HepG2 (cell line): ENCODE results near the gene HIGD1C. TPM values are rescaled to one million over a fixed set of nuclear protein-coding genes. Genes with fewer than 3 reads are reported as not detected.

Source experiments
- ATAC-seq: fragments of 200-7000 bp; cut with Tn5 transposase; 3 replicates; pipeline ENCODE4 v1.9.1; 2020; ENCODE audit warnings: mild to moderate bottlenecking, moderate library complexity
- BruUV-seq: library from RNA; stranded (reverse); fragments of 400-500 nt; replicated peaks from 2 replicates; lab custom pipeline; 2021; lab: Mats Ljungman, UMichigan
- CTCF ChIA-PET: fragments of 300-600 bp; formaldehyde crosslinking; extraction: SDS; loops from one replicate; lab custom pipeline; 2021; ENCODE audit warnings: low total read pairs, inconsistent platforms, low intra/inter-chr PET ratio; lab: Yijun Ruan, JAX
- POLR2A ChIA-PET: fragments of 350-600 bp; sonication (Branson Sonifier 250); formaldehyde crosslinking; loops from one replicate; lab custom pipeline; 2020; ENCODE audit warnings: antibody characterized with exemption, inconsistent platforms; lab: Yijun Ruan, JAX
- DNase-seq: peaks from one replicate; pipeline ENCODE4 v3.0.0-alpha.2; 2015; ENCODE audit warnings: low spot score
- FAIRE-seq: peaks from 3 replicates; lab custom pipeline; 2011; peaks lifted over from hg19 to GRCh38; lab: Jason Lieb, UNC
- H2AFZ ChIP-seq: one replicate; pipeline ENCODE4 v1.6.1; 2011; ENCODE audit warnings: low read length, inconsistent platforms
- H3K27ac ChIP-seq: fragments of 300-600 bp; 3 replicates; pipeline ENCODE4 v1.8.0; 2011; ENCODE audit warnings: mixed run types, mild to moderate bottlenecking, mixed read lengths, low read length, inconsistent platforms; ENCODE audit not compliant: insufficient read depth; ENCODE audit errors: extremely low read length
- H3K27me3 ChIP-seq, 2 experiments: fragments of 200-600 bp in 1 of 2; 2 replicates in 1 of 2; 3 replicates in 1 of 2; pipeline versions ENCODE4 v1.6.0 to v1.8.0; 2011; ENCODE audit warnings: low read length in 2 of 2, mild to moderate bottlenecking in 2 of 2, moderate library complexity in 2 of 2, inconsistent platforms in 1 of 2; ENCODE audit not compliant: insufficient read depth in 2 of 2, control insufficient read depth in 1 of 2
- H3K36me3 ChIP-seq, 2 experiments: fragments of 200-600 bp in 1 of 2; replicated peaks in 1 of 2; 2 replicates in 1 of 2; 3 replicates in 1 of 2; pipeline versions ENCODE4 v1.5.1 to v1.8.0; 2011; ENCODE audit warnings: low read length in 2 of 2, inconsistent platforms in 1 of 2; ENCODE audit not compliant: insufficient read depth in 2 of 2, control insufficient read depth in 1 of 2
- H3K4me1 ChIP-seq: 2 replicates; pipeline ENCODE4 v1.5.1; 2012; ENCODE audit warnings: low read length, inconsistent platforms; ENCODE audit not compliant: insufficient read depth
- H3K4me2 ChIP-seq: 2 replicates; pipeline ENCODE4 v1.6.0; 2011; ENCODE audit warnings: low read depth, low read length, inconsistent platforms
- H3K4me3 ChIP-seq, 3 experiments: fragments of 200-600 bp in 1 of 3; sonication (generic), shearing (Covaris generic) in 1 of 3; replicated peaks in 1 of 3; 2 replicates each; pipeline ENCODE4 v1.5.1; 2011 to 2016; ENCODE audit warnings: low read length in 3 of 3, inconsistent platforms in 2 of 3, low read depth in 2 of 3, mild to moderate bottlenecking in 2 of 3, control low read depth in 1 of 3, mixed read lengths in 1 of 3; ENCODE audit not compliant: insufficient read depth in 1 of 3
- H3K79me2 ChIP-seq: one replicate; pipeline ENCODE4 v1.6.1; 2011; ENCODE audit warnings: low read length, inconsistent platforms; ENCODE audit not compliant: insufficient read depth
- H3K9ac ChIP-seq: 2 replicates; pipeline ENCODE4 v1.6.0; 2011; ENCODE audit warnings: mild to moderate bottlenecking, low read depth, low read length, inconsistent platforms; ENCODE audit not compliant: insufficient read depth
- H3K9me3 ChIP-seq: 2 replicates; pipeline ENCODE4 v1.5.1; 2012; ENCODE audit warnings: mild to moderate bottlenecking, low read length
- H4K20me1 ChIP-seq: 2 replicates; pipeline ENCODE4 v1.6.0; 2011; ENCODE audit warnings: inconsistent platforms, mild to moderate bottlenecking, low read length, moderate library complexity; ENCODE audit not compliant: insufficient read depth
- DPF2 ChIP-seq: sonication (generic); formaldehyde crosslinking; IDR thresholded peaks from 2 replicates; pipeline ENCODE4 v1.4.0; 2020; ENCODE audit warnings: mild to moderate bottlenecking, low read depth, missing genetic modification reagents, borderline replicate concordance
- EEA1 ChIP-seq: sonication (generic); formaldehyde crosslinking; IDR thresholded peaks from 2 replicates; pipeline ENCODE4 v1.5.1; 2020; ENCODE audit warnings: mild to moderate bottlenecking, missing genetic modification reagents, borderline replicate concordance
- SRSF1 ChIP-seq: fragments of 200-400 bp; formaldehyde crosslinking; optimal IDR thresholded peaks from 2 replicates; pipeline ENCODE3; 2017; ENCODE audit warnings: mild to moderate bottlenecking, low read depth, low read length, moderate library complexity
- TERF1 ChIP-seq: sonication (generic); formaldehyde crosslinking; IDR thresholded peaks from 2 replicates; pipeline ENCODE4 v1.8.0; 2022; ENCODE audit warnings: mild to moderate bottlenecking, missing genetic modification reagents, moderate library complexity
- ZFX ChIP-seq: sonication (generic); formaldehyde crosslinking; IDR thresholded peaks from 2 replicates; pipeline ENCODE4 v1.4.0; 2020; ENCODE audit warnings: mild to moderate bottlenecking, low read depth, missing genetic modification reagents, moderate library complexity
- ZNF18 ChIP-seq: sonication (generic); formaldehyde crosslinking; IDR thresholded peaks from 2 replicates; pipeline ENCODE4 v1.8.0; 2022; ENCODE audit warnings: mild to moderate bottlenecking, missing genetic modification reagents; ENCODE audit not compliant: insufficient replicate concordance
- ZNF292 ChIP-seq: sonication (generic); formaldehyde crosslinking; IDR thresholded peaks from 2 replicates; pipeline ENCODE4 v1.8.1; 2022; ENCODE audit warnings: mild to moderate bottlenecking, low read depth, missing genetic modification reagents, borderline replicate concordance
- ZNF383 ChIP-seq: sonication (generic); formaldehyde crosslinking; IDR thresholded peaks from 2 replicates; pipeline ENCODE4 v1.4.0; 2020; ENCODE audit warnings: missing genetic modification reagents, mild to moderate bottlenecking, borderline replicate concordance
- ZSCAN31 ChIP-seq: sonication (generic); formaldehyde crosslinking; IDR thresholded peaks from 2 replicates; pipeline ENCODE4 v1.5.0; 2020; ENCODE audit warnings: low read depth, mild to moderate bottlenecking, missing genetic modification reagents
- WGBS: methylation state at CpG from one replicate; pipeline ENCODE4 v1.1.6; 2017; ENCODE audit warnings: low lambda C conversion rate; 5-methylcytosine and 5-hydroxymethylcytosine counted together
- in situ Hi-C: cut with HindIII; loops from 2 replicates; pipeline ENCODE4 v1.10.0; 2017; ENCODE audit warnings: low pct_unique_long_range_greater_than_20kb; ENCODE audit not compliant: extremely low pct_ligation_motif_present
- intact Hi-C: fragments of 100-400 bp; cut with micrococcal nuclease; formaldehyde crosslinking; loops from one replicate; pipeline ENCODE4 v1.10.0; 2022; ENCODE audit not compliant: unreplicated experiment
- polyA plus RNA-seq, 8 experiments: library from polyadenylated mRNA; depleted of rRNA in 3 of 8; stranded (reverse) in 7 of 8; unstranded in 1 of 8; fragments of >200 nt; fragmentation: Illumina TruSeq in 4 of 8; extraction: Trizol in 4 of 8; gene quantifications; 2 replicates each; pipeline versions ENCODE4 v1.2.1 to v1.2.3, GENCODE V29; 2011 to 2016; ENCODE audit warnings: low read depth in 4 of 8, missing spikeins in 1 of 8, mixed read lengths in 1 of 8; ENCODE audit not compliant: insufficient read depth in 1 of 8
- total RNA-seq, 5 experiments: library from RNA; depleted of rRNA; stranded (reverse); fragments of >200 nt; fragmentation: Illumina TruSeq; extraction: Trizol; gene quantifications; 2 replicates each; pipeline ENCODE4 v1.2.3, GENCODE V29; 2016; ENCODE audit warnings: low read depth in 1 of 5

The HIGD1C gene
- total and polyA plus RNA-seq, 2 of the 13 experiments (the other 11 are each of a cell fraction or from before 2014, with no cell fraction given): not detected

- no peaks in the 10 kb centered on the region for H3K79me2 ChIP-seq
- DNase-seq (no peak), ATAC-seq (no peak), FAIRE-seq (no peak)
- intact Hi-C loops (no loop called here), in situ Hi-C loops (no loop called here)
- no peaks in the 10 kb centered on the region for H4K20me1 ChIP-seq
- no peak overlapping the region for H3K4me3 ChIP-seq
- BruUV-seq: no TSS peak
- H3K36me3 ChIP-seq: no peaks in the 10 kb centered on the region
- CTCF ChIA-PET: no interaction called here
- H3K27ac ChIP-seq: no peak overlapping the region
- no peak overlapping the region for H2AFZ ChIP-seq
- H3K4me1 ChIP-seq: peaks cover 41% of the 10 kb centered on the region
- H3K4me2 ChIP-seq: no peak overlapping the region
- no peak overlapping the region for H3K9ac ChIP-seq
- no peaks in the 10 kb centered on the region for H3K9me3 ChIP-seq
- 100% methylated on average over 1 of the region's 1 CpG for WGBS
- TF ChIP-seq TERF1 (CRISPR knock-in tag) (no peak), ZSCAN31 (CRISPR knock-in tag) (no peak), SRSF1 (no peak), DPF2 (CRISPR knock-in tag) (no peak), ZFX (CRISPR knock-in tag) (no peak), EEA1 (CRISPR knock-in tag) (no peak), ZNF383 (no peak), ZNF18 (CRISPR knock-in tag) (no peak), ZNF292 (CRISPR knock-in tag) (no peak)
- POLR2A ChIA-PET: no interaction called here
- H3K27me3 ChIP-seq: no peaks in the 10 kb centered on the region
These were observed 14.7 kb upstream of the HIGD1C start for GRCh38 chr12:50937653-50938052.
